ENCODE results near the gene ERC2.

DNA sequence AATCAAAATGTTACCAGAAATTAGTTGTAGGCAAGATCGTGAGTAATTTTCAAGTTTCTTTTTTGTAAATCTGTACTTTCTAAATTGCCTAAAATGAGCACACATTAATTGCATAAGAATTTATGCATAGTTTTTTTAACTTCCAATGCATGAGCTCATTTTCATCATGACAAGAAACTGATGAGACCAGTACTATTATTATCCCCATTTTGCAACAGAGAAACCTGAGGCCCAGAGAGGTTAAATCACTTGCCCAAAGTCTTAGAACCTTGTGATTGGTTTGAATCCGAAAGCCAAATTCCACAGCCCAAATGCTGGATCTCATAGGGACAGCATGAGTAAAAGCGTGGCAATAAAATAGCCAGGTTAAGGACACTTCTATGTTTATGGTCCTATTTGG lies 274.7 kb downstream of the ERC2 start:
- TF ChIP-seq, protein P1, sequence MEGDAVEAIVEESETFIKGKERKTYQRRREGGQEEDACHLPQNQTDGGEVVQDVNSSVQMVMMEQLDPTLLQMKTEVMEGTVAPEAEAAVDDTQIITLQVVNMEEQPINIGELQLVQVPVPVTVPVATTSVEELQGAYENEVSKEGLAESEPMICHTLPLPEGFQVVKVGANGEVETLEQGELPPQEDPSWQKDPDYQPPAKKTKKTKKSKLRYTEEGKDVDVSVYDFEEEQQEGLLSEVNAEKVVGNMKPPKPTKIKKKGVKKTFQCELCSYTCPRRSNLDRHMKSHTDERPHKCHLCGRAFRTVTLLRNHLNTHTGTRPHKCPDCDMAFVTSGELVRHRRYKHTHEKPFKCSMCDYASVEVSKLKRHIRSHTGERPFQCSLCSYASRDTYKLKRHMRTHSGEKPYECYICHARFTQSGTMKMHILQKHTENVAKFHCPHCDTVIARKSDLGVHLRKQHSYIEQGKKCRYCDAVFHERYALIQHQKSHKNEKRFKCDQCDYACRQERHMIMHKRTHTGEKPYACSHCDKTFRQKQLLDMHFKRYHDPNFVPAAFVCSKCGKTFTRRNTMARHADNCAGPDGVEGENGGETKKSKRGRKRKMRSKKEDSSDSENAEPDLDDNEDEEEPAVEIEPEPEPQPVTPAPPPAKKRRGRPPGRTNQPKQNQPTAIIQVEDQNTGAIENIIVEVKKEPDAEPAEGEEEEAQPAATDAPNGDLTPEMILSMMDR (IDR thresholded peaks at IDR 0.05), result no peak
- TF ChIP-seq POLR2A (IDR thresholded peaks at IDR 0.05), result no peak
